GM21737 (cell line): ENCODE data around the gene SORBS2.

Source experiments
- ATAC-seq: cut with Tn5 transposase; IDR thresholded peaks from one replicate; pipeline ENCODE4 v1.9.1; 2021; ENCODE audit warnings: mild to moderate bottlenecking, moderate library complexity; ENCODE audit not compliant: unreplicated experiment

The SORBS2 gene

DNA sequence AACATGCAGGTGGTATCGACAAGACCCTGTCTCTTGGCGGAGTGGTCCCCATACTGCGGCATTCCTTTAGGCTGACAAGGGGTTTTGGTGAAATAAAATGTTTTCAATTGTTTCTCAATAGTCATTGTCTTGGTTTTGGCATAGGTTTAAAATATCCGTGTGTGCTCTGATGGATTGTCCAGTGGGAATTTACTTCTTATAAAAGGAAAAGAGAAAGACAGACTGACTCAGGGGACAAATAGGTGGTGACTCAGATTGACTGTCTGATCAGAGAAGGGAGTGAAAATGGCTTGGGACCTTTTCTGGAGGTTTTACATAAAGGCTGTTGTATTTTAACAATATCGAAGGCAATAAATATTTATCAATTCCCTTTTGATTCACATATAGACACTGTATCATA is 129.8 kb downstream of the SORBS2 start:
- ATAC-seq = no peak

DNA sequence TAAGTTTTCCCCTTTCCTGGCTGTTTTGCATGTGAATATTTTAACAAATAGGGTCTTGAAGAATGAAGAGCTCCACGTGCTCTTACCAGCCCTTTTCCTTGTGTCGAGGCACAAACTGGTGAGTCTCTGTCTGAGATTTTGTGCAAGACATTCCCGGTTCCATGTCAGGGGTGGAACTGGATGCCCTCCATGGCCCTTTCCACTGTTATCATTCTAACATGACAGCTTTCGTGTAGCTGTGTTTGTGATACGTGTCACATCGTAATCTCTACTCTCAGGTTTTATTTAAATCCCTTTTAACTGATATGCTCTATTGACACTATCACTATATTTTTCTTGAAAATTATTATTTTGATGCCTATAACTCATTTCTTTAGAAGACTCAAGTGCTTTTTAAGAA is 130.4 kb downstream of the SORBS2 start:
- ATAC-seq = no peak

DNA sequence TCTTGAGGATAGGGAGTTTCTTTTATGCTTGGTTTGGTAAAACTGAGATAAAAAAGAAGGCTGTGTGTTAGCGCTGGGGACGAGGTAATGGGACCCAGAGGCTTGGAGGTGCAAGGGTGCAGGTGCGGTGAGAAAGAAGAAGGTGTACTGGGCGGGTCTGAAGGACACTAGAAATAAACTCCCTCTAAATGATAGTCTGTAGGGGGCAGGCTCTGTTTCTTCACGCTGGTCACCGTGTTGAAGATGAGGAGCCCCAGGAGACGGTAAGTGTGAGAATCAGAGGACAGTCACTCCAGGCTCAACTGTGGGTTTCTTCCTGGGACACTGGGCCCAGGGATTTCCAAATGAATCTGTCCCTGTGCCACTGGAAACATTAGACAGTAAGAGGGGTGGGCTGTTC is 131.4 kb downstream of the SORBS2 start:
- no peak for ATAC-seq

- ATAC-seq = no peak
Observed at GRCh38 chr4:185679523-185679922, 132.5 kb downstream of the SORBS2 start.

DNA sequence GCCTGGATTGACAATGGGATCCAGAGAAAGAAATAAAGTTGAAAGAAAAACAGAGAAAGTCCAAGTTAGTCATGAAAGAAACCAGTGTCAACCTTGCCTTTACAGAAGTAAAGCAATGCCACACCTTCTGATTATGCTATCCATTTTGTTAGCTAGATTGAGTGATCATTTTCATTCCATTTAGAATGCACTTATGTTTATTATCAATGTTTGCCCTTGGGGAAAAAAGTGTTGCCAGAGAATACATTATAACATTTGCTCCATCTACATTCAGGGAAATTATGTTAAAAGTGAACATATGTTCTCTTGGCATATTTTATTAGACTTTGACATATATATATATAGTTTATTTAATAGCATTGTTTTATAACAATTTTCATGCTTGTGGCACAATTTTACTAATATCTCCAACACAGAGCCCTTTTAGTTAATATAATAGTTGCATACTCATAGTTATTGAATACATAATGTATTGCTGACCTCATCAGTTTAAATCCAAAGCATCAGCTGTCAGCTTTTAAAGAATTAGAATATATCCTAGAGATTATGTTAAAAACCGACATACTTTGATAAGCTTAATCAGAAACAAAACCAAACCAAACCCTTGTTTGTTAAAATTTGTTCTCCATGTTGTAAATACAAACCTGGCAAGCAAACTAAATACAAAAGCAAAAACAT is 134.2 kb downstream of the SORBS2 start:
- no peak for ATAC-seq

DNA sequence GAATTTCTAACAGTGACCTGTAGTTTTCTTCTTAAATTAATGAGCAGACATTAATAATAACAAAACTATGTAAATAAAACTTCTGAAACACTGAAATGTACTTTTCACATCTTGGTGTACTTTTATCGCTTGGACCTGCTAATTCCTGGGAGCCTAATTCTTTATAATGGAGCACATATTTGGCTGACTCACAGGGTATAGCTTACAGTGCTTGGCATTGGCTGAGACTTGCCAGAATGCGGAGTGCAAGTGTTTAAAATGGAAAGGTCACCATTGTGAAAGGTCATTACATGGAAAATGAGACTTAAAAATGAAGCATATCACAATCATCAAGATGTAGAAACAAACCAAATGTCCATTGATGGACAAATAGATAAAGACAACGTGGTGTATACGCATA is 139.4 kb downstream of the SORBS2 start:
- no peak for ATAC-seq

DNA sequence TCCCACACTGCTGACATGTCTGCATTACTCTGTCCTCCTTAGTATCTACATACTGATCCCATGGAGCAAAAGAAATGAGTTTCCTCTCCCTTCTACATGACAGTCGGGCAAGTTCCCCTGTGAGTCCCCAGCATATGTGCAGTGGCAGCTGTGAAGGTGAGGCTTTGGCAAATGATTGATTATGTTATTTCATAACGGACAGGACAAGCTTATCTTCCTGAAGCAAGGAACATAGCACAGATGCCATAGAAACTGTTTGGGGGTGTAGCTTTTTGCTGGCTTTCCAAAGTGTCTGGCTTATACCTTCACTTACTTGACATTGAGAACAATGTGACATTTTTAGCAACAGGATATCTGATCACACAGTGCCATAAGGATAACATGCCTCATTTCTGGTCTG is 139.8 kb downstream of the SORBS2 start:
- no peak for ATAC-seq

DNA sequence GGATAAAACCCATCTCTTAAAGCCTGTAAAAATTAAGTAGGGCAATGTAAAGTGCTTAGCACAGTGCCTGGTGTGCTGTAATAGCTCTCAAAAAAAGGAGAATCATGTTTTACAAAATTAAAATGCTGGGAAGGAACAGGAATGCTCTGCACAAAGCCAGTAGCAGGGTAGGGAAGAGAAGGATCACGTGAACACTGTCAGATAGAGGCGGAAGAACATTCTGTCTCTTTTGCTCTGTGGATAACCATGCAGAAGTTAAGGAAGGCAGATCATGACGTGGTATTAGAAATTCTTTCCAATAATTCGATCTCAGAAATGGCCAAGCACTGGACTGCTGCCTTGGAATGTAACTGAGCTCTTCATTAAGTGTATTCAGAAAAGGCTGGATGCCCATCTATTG is 140.5 kb downstream of the SORBS2 start:
- ATAC-seq = no peak

- ATAC-seq = no peak
Observed at GRCh38 chr4:185671066-185671465, 140.9 kb downstream of the SORBS2 start.

DNA sequence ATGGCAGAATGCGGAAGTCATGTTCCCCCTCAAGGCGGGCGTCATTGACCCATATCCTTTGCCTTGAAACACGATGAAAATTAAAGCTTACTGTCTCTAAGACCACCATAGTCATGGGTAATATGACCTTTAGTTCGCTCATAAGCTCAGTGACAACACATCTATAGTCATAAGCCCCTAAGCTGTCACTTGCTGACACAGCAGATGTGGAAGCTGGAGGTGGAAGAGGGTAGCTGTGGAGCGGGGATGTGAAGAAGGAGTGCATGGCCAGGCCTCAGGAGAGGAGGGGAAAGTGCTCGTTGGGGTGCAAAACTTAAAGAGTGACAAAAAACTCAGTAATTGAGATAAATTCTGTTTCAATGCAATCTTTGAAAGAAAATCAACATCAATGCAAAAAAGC is 142.7 kb downstream of the SORBS2 start:
- ATAC-seq = no peak

DNA sequence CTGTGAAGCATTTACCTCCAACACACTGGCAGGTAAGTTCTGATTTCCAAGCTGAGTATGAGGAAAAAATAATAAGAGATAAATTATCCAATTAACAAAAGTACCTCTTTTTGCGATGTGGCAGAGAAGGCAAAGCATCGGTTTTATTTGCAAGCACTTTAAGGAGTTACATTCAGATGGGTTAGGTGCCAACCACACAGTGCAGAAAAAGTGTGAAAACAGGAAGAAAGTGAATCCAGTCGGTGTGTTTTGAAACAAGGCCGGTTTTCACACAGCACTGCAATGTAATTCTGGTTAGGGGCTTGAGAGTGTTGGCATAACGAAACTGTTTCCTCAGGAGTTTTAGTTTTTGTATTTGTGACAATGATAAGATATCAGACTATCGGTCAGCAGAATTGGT is 145.8 kb downstream of the SORBS2 start:
- no peak for ATAC-seq

DNA sequence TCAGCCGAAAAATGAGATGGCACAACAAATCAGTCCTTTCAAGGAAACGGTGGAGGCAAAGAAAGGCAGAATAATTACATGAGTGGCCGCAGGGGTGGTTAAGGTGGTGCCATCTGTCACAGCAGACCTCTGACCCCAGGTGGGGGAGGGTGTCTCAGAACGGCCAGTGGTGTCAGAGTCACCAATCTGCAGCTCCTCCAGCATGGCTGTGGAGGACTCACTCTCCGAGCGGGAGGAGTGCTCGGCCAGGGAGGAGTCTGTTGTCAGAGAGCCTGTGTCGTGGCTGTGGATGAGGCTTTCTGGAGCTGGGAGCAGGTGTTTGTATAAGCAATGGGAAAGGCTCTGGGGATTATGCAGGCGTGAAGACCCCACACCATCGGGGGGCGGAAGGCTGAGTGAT is 146.3 kb downstream of the SORBS2 start:
- ATAC-seq = no peak

GRCh38 chr4:185664481-185664880 is 147.5 kb downstream of the SORBS2 start:
- no peak for ATAC-seq

- no peak for ATAC-seq
Observed at GRCh38 chr4:185662030-185662778, 149.8 kb downstream of the SORBS2 start.

- no peak for ATAC-seq
Observed at GRCh38 chr4:185660340-185660739, 151.7 kb downstream of the SORBS2 start.

DNA sequence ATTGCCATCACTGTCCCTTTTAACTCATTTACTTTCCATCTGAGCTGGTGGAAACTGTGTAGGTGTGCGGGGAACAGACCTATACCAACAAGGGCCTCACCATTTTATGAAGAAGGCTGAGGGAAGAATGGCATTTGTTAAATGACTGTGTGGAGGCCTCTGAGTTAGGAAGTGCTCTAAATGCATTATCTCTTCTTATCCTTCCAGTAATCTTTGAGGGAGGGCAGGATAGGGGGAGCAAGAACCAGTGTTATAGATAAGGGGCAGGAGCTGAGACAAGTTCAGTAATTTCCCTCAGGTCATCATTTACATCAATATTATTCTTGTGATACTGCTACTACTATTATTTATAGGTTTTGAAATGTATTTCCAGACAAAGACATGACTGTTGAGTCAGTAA is 154.3 kb downstream of the SORBS2 start:
- no peak for ATAC-seq

DNA sequence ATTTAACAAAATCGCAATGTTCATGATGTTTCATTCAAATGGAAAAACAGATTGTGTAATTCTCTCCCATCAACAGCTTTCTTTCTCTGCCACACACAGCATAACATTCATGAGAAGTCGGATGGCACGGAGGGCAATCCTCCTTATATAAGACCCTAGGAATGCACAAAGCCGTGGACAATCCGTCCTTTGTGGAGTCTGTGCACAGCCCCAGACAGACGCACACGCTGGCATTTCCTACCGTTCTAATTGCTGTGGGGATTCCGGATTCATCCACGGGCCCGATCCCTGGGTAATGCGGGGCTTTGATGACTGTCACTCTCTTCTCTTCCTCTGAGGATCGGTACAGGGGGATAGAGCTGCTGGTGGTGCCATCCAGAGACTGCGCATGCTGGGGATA is 154.8 kb downstream of the SORBS2 start:
- no peak for ATAC-seq

- ATAC-seq = no peak
Observed at GRCh38 chr4:185656467-185656931, 155.5 kb downstream of the SORBS2 start.

DNA sequence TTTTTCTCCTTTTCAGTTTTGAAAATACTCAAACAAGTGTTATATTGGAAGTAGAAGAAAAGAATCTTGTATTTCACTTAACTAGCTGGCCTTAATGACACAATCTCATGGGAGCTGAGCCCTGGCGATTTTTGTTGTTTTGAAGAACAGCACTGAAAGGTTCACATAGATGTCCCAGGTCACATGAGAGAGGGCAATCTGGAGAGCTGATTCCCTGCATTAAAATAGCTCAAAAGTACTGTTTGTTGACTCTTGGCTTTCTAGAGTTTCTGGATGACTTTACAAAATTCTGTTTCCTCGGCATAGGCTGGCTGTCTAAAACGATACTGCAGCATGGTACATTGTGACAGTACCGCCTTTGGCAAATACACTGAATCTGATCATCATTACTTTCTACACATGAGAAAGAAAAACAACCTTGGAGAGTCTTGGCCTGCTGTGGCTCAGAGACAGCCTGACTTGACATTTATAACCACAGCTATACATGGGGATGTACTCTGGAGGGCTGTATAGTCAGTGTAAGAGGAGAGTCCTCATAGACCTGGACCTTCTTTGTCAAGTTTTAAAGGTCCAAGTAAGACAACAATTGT is 156.9 kb downstream of the SORBS2 start:
- no peak for ATAC-seq

DNA sequence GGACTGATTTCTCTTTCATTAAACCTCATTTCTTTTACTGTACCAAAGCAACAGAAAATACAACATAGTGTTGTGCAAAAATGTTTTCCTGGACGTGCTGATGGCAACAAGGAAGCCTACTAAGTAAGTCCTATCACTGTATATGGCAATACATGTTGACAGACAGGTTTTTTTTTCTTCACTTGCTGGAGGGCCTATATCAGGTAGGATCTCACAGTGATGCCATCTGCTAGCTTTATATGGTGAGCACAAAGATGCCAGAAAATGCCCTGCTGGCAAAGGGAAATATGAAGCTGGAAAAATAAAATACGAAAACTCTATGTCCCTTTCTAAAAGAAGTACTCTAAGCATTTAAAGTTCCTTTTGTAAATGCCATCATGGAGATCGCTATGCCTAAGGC is 157.7 kb downstream of the SORBS2 start:
- no peak for ATAC-seq

DNA sequence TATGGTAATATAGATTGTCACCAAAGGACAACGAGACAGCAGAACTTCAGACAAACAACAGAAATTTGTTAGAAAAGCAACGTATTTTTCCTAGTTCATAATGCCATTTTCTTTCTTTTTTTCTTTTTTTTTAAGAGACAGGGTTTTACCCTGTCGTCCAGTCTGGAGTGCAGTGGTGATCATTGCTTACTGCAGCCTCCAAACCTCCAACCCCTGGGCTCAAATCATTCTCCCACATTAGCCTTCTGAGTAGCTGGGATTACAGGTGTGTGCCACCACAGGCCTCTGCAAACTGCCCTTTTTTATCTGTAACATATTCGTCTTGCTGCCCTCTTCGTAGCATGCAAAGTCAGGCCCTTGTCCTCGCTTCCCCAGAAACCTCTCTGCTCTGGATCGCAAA is 160.1 kb downstream of the SORBS2 start:
- no peak for ATAC-seq

GRCh38 chr4:185651137-185651677 is 160.8 kb downstream of the SORBS2 start:
- no peak for ATAC-seq
